HepG2 (cell line): ENCODE data around the gene SNRNP25. TPM values are rescaled to one million over a fixed set of nuclear protein-coding genes. Genes with fewer than 3 reads are reported as not detected.

ENCODE experiments used
- ATAC-seq: fragments of 200-7000 bp; cut with Tn5 transposase; 3 replicates; pipeline ENCODE4 v1.9.1; 2020; ENCODE audit warnings: mild to moderate bottlenecking, moderate library complexity
- BruUV-seq: library from RNA; stranded (reverse); fragments of 400-500 nt; replicated peaks from 2 replicates; lab custom pipeline; 2021; lab: Mats Ljungman, UMichigan
- CTCF ChIA-PET: fragments of 300-600 bp; formaldehyde crosslinking; extraction: SDS; loops from one replicate; lab custom pipeline; 2021; ENCODE audit warnings: low total read pairs, inconsistent platforms, low intra/inter-chr PET ratio; lab: Yijun Ruan, JAX
- POLR2A ChIA-PET: fragments of 350-600 bp; sonication (Branson Sonifier 250); formaldehyde crosslinking; loops from one replicate; lab custom pipeline; 2020; ENCODE audit warnings: antibody characterized with exemption, inconsistent platforms; lab: Yijun Ruan, JAX
- DNase-seq: peaks from one replicate; pipeline ENCODE4 v3.0.0-alpha.2; 2015; ENCODE audit warnings: low spot score
- FAIRE-seq: peaks from 3 replicates; lab custom pipeline; 2011; peaks lifted over from hg19 to GRCh38; lab: Jason Lieb, UNC
- H2AFZ ChIP-seq: one replicate; pipeline ENCODE4 v1.6.1; 2011; ENCODE audit warnings: low read length, inconsistent platforms
- H3K27ac ChIP-seq: fragments of 300-600 bp; 3 replicates; pipeline ENCODE4 v1.8.0; 2011; ENCODE audit warnings: mixed run types, mild to moderate bottlenecking, mixed read lengths, low read length, inconsistent platforms; ENCODE audit not compliant: insufficient read depth; ENCODE audit errors: extremely low read length
- H3K27me3 ChIP-seq, 2 experiments: fragments of 200-600 bp in 1 of 2; 2 replicates in 1 of 2; 3 replicates in 1 of 2; pipeline versions ENCODE4 v1.6.0 to v1.8.0; 2011; ENCODE audit warnings: low read length in 2 of 2, mild to moderate bottlenecking in 2 of 2, moderate library complexity in 2 of 2, inconsistent platforms in 1 of 2; ENCODE audit not compliant: insufficient read depth in 2 of 2, control insufficient read depth in 1 of 2
- H3K36me3 ChIP-seq, 2 experiments: fragments of 200-600 bp in 1 of 2; replicated peaks in 1 of 2; 2 replicates in 1 of 2; 3 replicates in 1 of 2; pipeline versions ENCODE4 v1.5.1 to v1.8.0; 2011; ENCODE audit warnings: low read length in 2 of 2, inconsistent platforms in 1 of 2; ENCODE audit not compliant: insufficient read depth in 2 of 2, control insufficient read depth in 1 of 2
- H3K4me1 ChIP-seq: 2 replicates; pipeline ENCODE4 v1.5.1; 2012; ENCODE audit warnings: low read length, inconsistent platforms; ENCODE audit not compliant: insufficient read depth
- H3K4me2 ChIP-seq: 2 replicates; pipeline ENCODE4 v1.6.0; 2011; ENCODE audit warnings: low read depth, low read length, inconsistent platforms
- H3K4me3 ChIP-seq, 3 experiments: fragments of 200-600 bp in 1 of 3; sonication (generic), shearing (Covaris generic) in 1 of 3; replicated peaks in 1 of 3; 2 replicates each; pipeline ENCODE4 v1.5.1; 2011 to 2016; ENCODE audit warnings: low read length in 3 of 3, inconsistent platforms in 2 of 3, low read depth in 2 of 3, mild to moderate bottlenecking in 2 of 3, control low read depth in 1 of 3, mixed read lengths in 1 of 3; ENCODE audit not compliant: insufficient read depth in 1 of 3
- H3K79me2 ChIP-seq: one replicate; pipeline ENCODE4 v1.6.1; 2011; ENCODE audit warnings: low read length, inconsistent platforms; ENCODE audit not compliant: insufficient read depth
- H3K9ac ChIP-seq: 2 replicates; pipeline ENCODE4 v1.6.0; 2011; ENCODE audit warnings: mild to moderate bottlenecking, low read depth, low read length, inconsistent platforms; ENCODE audit not compliant: insufficient read depth
- H3K9me3 ChIP-seq: 2 replicates; pipeline ENCODE4 v1.5.1; 2012; ENCODE audit warnings: mild to moderate bottlenecking, low read length
- H4K20me1 ChIP-seq: 2 replicates; pipeline ENCODE4 v1.6.0; 2011; ENCODE audit warnings: inconsistent platforms, mild to moderate bottlenecking, low read length, moderate library complexity; ENCODE audit not compliant: insufficient read depth
- AGO2 ChIP-seq: fragments of 200-400 bp; formaldehyde crosslinking; optimal IDR thresholded peaks from 2 replicates; pipeline ENCODE3; 2017; ENCODE audit warnings: mild to moderate bottlenecking, low read depth, low read length, moderate library complexity
- ATRX ChIP-seq: sonication (generic); formaldehyde crosslinking; IDR thresholded peaks from 2 replicates; pipeline ENCODE4 v1.4.0; 2020; ENCODE audit warnings: missing genetic modification reagents, borderline replicate concordance
- KAT8 ChIP-seq: IDR thresholded peaks from 2 replicates; pipeline ENCODE4 v1.6.1; 2016; ENCODE audit warnings: missing genetic modification reagents, missing compliant biosample characterization
- KDM2A ChIP-seq: sonication (generic); formaldehyde crosslinking; IDR thresholded peaks from 2 replicates; pipeline ENCODE4 v1.4.0; 2020; ENCODE audit warnings: low read depth, missing genetic modification reagents, borderline replicate concordance
- MYNN ChIP-seq: sonication (generic); formaldehyde crosslinking; IDR thresholded peaks from 2 replicates; pipeline ENCODE4 v1.4.0; 2020; ENCODE audit warnings: mild to moderate bottlenecking, low read depth, missing genetic modification reagents
- SATB2 ChIP-seq: sonication (generic); formaldehyde crosslinking; IDR thresholded peaks from 2 replicates; pipeline ENCODE4 v1.5.0; 2020; ENCODE audit warnings: missing genetic modification reagents
- SMC3 ChIP-seq: IDR thresholded peaks from 2 replicates; pipeline ENCODE4 v1.6.1; 2011; ENCODE audit warnings: low read length, improper control_type of control experiment
- ZNF17 ChIP-seq: sonication (generic); formaldehyde crosslinking; IDR thresholded peaks from 2 replicates; pipeline ENCODE4 v1.5.0; 2020; ENCODE audit warnings: mild to moderate bottlenecking, missing genetic modification reagents
- ZNF329 ChIP-seq: sonication (generic); formaldehyde crosslinking; IDR thresholded peaks from 2 replicates; pipeline ENCODE4 v1.9.0; 2021; ENCODE audit warnings: low read depth, mild to moderate bottlenecking, missing genetic modification reagents
- ZNF547 ChIP-seq: sonication (generic); formaldehyde crosslinking; IDR thresholded peaks from 2 replicates; pipeline ENCODE4 v1.5.1; 2020; ENCODE audit warnings: mild to moderate bottlenecking, missing genetic modification reagents
- ZNF619 ChIP-seq: sonication (generic); formaldehyde crosslinking; IDR thresholded peaks from 2 replicates; pipeline ENCODE4 v1.4.0; 2020; ENCODE audit warnings: mild to moderate bottlenecking, missing genetic modification reagents
- ZNF746 ChIP-seq: sonication (generic); formaldehyde crosslinking; IDR thresholded peaks from 2 replicates; pipeline ENCODE4 v1.8.0; 2022; ENCODE audit warnings: mild to moderate bottlenecking, missing genetic modification reagents
- WGBS: methylation state at CpG from one replicate; pipeline ENCODE4 v1.1.6; 2017; ENCODE audit warnings: low lambda C conversion rate; 5-methylcytosine and 5-hydroxymethylcytosine counted together
- in situ Hi-C: cut with HindIII; loops from 2 replicates; pipeline ENCODE4 v1.10.0; 2017; ENCODE audit warnings: low pct_unique_long_range_greater_than_20kb; ENCODE audit not compliant: extremely low pct_ligation_motif_present
- intact Hi-C: fragments of 100-400 bp; cut with micrococcal nuclease; formaldehyde crosslinking; loops from one replicate; pipeline ENCODE4 v1.10.0; 2022; ENCODE audit not compliant: unreplicated experiment
- polyA plus RNA-seq, 8 experiments: library from polyadenylated mRNA; depleted of rRNA in 3 of 8; stranded (reverse) in 7 of 8; unstranded in 1 of 8; fragments of >200 nt; fragmentation: Illumina TruSeq in 4 of 8; extraction: Trizol in 4 of 8; gene quantifications; 2 replicates each; pipeline versions ENCODE4 v1.2.1 to v1.2.3, GENCODE V29; 2011 to 2016; ENCODE audit warnings: low read depth in 4 of 8, missing spikeins in 1 of 8, mixed read lengths in 1 of 8; ENCODE audit not compliant: insufficient read depth in 1 of 8
- total RNA-seq, 5 experiments: library from RNA; depleted of rRNA; stranded (reverse); fragments of >200 nt; fragmentation: Illumina TruSeq; extraction: Trizol; gene quantifications; 2 replicates each; pipeline ENCODE4 v1.2.3, GENCODE V29; 2016; ENCODE audit warnings: low read depth in 1 of 5
- TF ChIP-seq, protein P1 (sequence below): sonication (generic); formaldehyde crosslinking; IDR thresholded peaks from 2 replicates; pipeline ENCODE4 v1.5.0; 2020; ENCODE audit warnings: missing genetic modification reagents
- TF ChIP-seq, protein P2 (sequence below): sonication (generic); formaldehyde crosslinking; IDR thresholded peaks from 2 replicates; pipeline ENCODE4 v1.4.0; 2020; ENCODE audit warnings: missing genetic modification reagents, borderline replicate concordance

SNRNP25 gene
- total and polyA plus RNA-seq, 2 of the 13 experiments (the other 11 are each of a cell fraction or from before 2014, with no cell fraction given): 34.1 to 97.4 TPM

DNA sequence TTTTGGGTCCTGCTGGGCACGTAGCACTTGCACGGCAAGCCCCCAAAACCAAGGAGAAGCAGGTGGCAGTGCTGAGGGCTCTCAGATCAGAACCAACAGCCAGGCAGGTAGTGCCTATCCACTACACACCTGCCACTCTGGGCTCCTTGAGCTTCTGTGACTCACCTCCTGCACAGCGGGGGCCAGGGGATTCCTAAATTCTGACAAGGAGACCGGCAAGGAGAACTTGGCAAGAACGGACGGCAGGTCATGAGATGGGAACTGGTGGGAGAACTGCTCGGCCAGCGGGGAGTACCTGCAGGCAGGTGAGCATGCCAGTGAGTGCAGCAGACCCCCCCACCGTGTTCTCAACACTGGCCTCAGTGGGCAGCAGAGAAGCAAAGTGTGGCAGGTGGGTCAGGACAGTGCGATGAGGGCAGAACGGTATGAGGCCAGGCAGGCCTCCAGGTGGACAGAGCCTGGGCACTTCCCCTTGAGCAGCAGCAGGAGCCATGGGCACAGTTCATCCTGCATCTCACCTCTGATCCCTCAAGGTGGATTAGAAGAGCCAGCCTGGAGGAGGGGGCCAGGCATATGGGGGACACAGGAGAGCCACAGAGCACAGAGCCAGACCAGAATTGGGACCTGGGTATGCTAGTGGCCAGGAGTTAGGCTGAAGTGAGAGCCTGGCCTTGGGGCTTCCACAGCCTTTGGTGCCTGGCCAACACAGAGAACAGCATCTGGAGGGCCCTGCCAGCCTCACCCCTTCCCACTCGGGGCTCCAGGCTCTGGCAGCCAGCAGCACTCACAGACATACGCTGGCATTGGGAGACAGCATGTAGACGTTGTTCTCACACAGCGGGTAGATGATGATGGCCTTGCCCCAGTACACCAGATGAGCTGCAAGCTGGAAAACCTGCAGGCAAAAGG lies 39.1 kb downstream of the SNRNP25 start:
- ATAC-seq: no peak
- no peaks in the 10 kb centered on the region for H3K9me3 ChIP-seq
- H3K36me3 ChIP-seq: peaks cover 16 to 19% of the 10 kb centered on the region in 2 experiments; a peak in 4 of 5 replicates
- no peak overlapping the region for H3K4me2 ChIP-seq
- TF ChIP-seq AGO2 (peak; percentile 40), MYNN (CRISPR knock-in tag) (no peak)
- TF ChIP-seq, all 625 proteins: peak for 1
- 97% methylated on average over 11 of the region's 15 CpGs for WGBS
- Histone ChIP-seq H3K27ac (no peak overlapping the region), H3K4me3 (no peak overlapping the region), H4K20me1 (no peaks in the 10 kb centered on the region), H3K4me1 (peaks cover 11% of the 10 kb centered on the region), H2AFZ (no peak overlapping the region), H3K9ac (no peak overlapping the region), H3K79me2 (no peaks in the 10 kb centered on the region), H3K27me3 (no peaks in the 10 kb centered on the region)
- intact Hi-C loops: no loop called here
- BruUV-seq: no TSS peak
- ChIA-PET CTCF (interaction anchor here (7.9 kb wide), 1 partner anchor 26 kb away, joined by 155 read pairs; no protein-coding TSS in a partner anchor), POLR2A (interaction anchor here (0.9 kb wide), 1 partner anchor 15 kb away, joined by 3 read pairs; no protein-coding TSS in a partner anchor)
- DNase-seq: no peak
- no peak for FAIRE-seq
- in situ Hi-C loops: no loop called here

DNA sequence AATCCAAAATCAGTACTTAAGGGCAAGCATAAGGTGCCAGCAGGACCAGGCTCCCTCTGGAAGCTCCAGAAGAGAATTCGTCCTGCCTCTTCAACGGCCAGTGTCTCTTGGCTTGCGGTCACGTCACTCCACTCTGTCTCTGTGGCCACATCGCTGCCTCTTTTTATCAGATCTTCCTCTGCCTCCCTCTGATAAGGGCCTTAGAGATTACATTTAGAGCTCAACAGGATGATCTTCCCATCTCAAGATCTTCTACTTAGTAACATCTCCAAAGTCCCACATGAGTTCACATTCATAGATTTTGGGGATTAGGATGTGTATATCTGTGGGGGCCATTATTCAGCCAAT lies 41.3 kb downstream of the SNRNP25 start:
- Histone ChIP-seq H3K4me3 (no peak overlapping the region), H3K9me3 (no peaks in the 10 kb centered on the region), H3K9ac (no peak overlapping the region), H3K36me3 (peaks cover 7 to 10% of the 10 kb centered on the region in 2 experiments; a peak in 4 of 5 replicates), H3K4me1 (peaks cover 25% of the 10 kb centered on the region), H3K4me2 (no peak overlapping the region), H3K27ac (no peak overlapping the region), H2AFZ (no peak overlapping the region), H4K20me1 (no peaks in the 10 kb centered on the region), H3K27me3 (no peaks in the 10 kb centered on the region), H3K79me2 (no peaks in the 10 kb centered on the region)
- intact Hi-C loops: no loop called here
- BruUV-seq: no TSS peak
- WGBS: 100% methylated on average over 5 of the region's 5 CpGs
- POLR2A ChIA-PET: no interaction called here
- DNase-seq: no peak
- no peak for ATAC-seq
- in situ Hi-C loops: no loop called here
- no peak for FAIRE-seq
- CTCF ChIA-PET: interaction anchor here (0.9 to 7.9 kb wide), 2 partner anchors 28 to 118 kb away, joined by 3 to 155 read pairs; no protein-coding TSS in a partner anchor
- TF ChIP-seq KDM2A (CRISPR knock-in tag): no peak
- no peak for TF ChIP-seq SATB2 (CRISPR knock-in tag)
- no peak for TF ChIP-seq MYNN (CRISPR knock-in tag)
- no peak for TF ChIP-seq KAT8 (CRISPR knock-in tag)
- no peak for TF ChIP-seq ZNF746 (CRISPR knock-in tag)
- TF ChIP-seq SMC3: no peak
- no peak for TF ChIP-seq ZNF17 (CRISPR knock-in tag)
- TF ChIP-seq, protein P1, sequence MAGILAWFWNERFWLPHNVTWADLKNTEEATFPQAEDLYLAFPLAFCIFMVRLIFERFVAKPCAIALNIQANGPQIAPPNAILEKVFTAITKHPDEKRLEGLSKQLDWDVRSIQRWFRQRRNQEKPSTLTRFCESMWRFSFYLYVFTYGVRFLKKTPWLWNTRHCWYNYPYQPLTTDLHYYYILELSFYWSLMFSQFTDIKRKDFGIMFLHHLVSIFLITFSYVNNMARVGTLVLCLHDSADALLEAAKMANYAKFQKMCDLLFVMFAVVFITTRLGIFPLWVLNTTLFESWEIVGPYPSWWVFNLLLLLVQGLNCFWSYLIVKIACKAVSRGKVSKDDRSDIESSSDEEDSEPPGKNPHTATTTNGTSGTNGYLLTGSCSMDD (CRISPR knock-in tag): no peak
- TF ChIP-seq ZNF547: no peak
- TF ChIP-seq ATRX: no peak
- TF ChIP-seq, protein P2, sequence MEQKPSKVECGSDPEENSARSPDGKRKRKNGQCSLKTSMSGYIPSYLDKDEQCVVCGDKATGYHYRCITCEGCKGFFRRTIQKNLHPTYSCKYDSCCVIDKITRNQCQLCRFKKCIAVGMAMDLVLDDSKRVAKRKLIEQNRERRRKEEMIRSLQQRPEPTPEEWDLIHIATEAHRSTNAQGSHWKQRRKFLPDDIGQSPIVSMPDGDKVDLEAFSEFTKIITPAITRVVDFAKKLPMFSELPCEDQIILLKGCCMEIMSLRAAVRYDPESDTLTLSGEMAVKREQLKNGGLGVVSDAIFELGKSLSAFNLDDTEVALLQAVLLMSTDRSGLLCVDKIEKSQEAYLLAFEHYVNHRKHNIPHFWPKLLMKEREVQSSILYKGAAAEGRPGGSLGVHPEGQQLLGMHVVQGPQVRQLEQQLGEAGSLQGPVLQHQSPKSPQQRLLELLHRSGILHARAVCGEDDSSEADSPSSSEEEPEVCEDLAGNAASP (CRISPR knock-in tag): no peak
- TF ChIP-seq ZNF329: no peak
- TF ChIP-seq ZNF619 (CRISPR knock-in tag): no peak
